Right renal cortex interstitium (tissue), 3 donors: Measurements from ENCODE around the gene ZNF664. TPM values are rescaled to one million over a fixed set of nuclear protein-coding genes. Genes with fewer than 3 reads are reported as not detected.

Experiments used
- DNase-seq, 3 donors: peaks; one replicate each; pipeline ENCODE4 v3.0.0-alpha.2; 2013; ENCODE audit warnings: low read depth in 3 of 3, low spot score in 2 of 3
- polyA plus RNA-seq, 3 donors: library from polyadenylated mRNA; unstranded; fragments of 120-200 nt; gene quantifications; one replicate each; pipeline ENCODE4 v1.2.1, GENCODE V29; 2013; ENCODE audit not compliant: insufficient read length in 3 of 3

ZNF664 gene
- polyA plus RNA-seq, 3 donors = 165 to 189 (median 177) TPM

- no peak for DNase-seq
Observed at GRCh38 chr12:124026755-124027745, 54.0 kb downstream of the ZNF664 start.

- DNase-seq = no peak
Observed at GRCh38 chr12:124027753-124028554, 54.9 kb downstream of the ZNF664 start.

GRCh38 chr12:124028555-124028925 is 55.5 kb downstream of the ZNF664 start:
- no peak for DNase-seq

- DNase-seq = no peak
Observed at GRCh38 chr12:124030008-124030407, 57.0 kb downstream of the ZNF664 start.

GRCh38 chr12:124030510-124030909 is 57.5 kb downstream of the ZNF664 start:
- no peak for DNase-seq

- no peak for DNase-seq
Observed at GRCh38 chr12:124031058-124031457, 58.0 kb downstream of the ZNF664 start.

GRCh38 chr12:124032265-124032886 is 59.4 kb downstream of the ZNF664 start:
- peak; percentile 40 to 44 (median 43) for DNase-seq

- no peak for DNase-seq
Observed at GRCh38 chr12:124033859-124034258, 60.8 kb downstream of the ZNF664 start.

GRCh38 chr12:124034297-124034696 is 61.3 kb downstream of the ZNF664 start:
- no peak for DNase-seq

GRCh38 chr12:124035163-124035562 is 62.1 kb downstream of the ZNF664 start:
- DNase-seq = no peak

- no peak for DNase-seq
Observed at GRCh38 chr12:124036171-124036598, 63.2 kb downstream of the ZNF664 start.

- DNase-seq = peak in 1 of 3 donors; percentile 58
Observed at GRCh38 chr12:124036657-124037109, 63.7 kb downstream of the ZNF664 start.

- DNase-seq = no peak
Observed at GRCh38 chr12:124037331-124037730, 64.3 kb downstream of the ZNF664 start.

- no peak for DNase-seq
Observed at GRCh38 chr12:124039276-124039675, 66.3 kb downstream of the ZNF664 start.

GRCh38 chr12:124040291-124040690 is 67.3 kb downstream of the ZNF664 start:
- DNase-seq = no peak

GRCh38 chr12:124040737-124041136 is 67.7 kb downstream of the ZNF664 start:
- DNase-seq = no peak

- no peak for DNase-seq
Observed at GRCh38 chr12:124041907-124042306, 68.9 kb downstream of the ZNF664 start.

GRCh38 chr12:124044021-124044420 is 71.0 kb downstream of the ZNF664 start:
- no peak for DNase-seq

GRCh38 chr12:124044809-124045321 is 71.8 kb downstream of the ZNF664 start:
- DNase-seq = no peak

- DNase-seq = no peak
Observed at GRCh38 chr12:124045671-124046455, 72.8 kb downstream of the ZNF664 start.
